Prostate gland (tissue), 2 donors: ENCODE data around the gene DRG2. TPM values are rescaled to one million over a fixed set of nuclear protein-coding genes. Genes with fewer than 3 reads are reported as not detected.

Source experiments
- DNase-seq: peaks from one replicate; pipeline ENCODE4 v3.0.0-alpha.2; 2019; ENCODE audit warnings: low spot score
- H3K27ac ChIP-seq, 2 donors: fragments of 200-600 bp; sonication (generic); 2 replicates each; pipeline ENCODE4 v1.5.1; 2017 to 2019
- H3K27me3 ChIP-seq: fragments of 200-600 bp; sonication (generic); replicated peaks from 2 replicates; pipeline ENCODE4 v1.5.1; 2019; ENCODE audit not compliant: insufficient read depth
- H3K36me3 ChIP-seq, 2 donors: fragments of 200-600 bp; sonication (generic); 1 replicate in 1 of 2; 2 replicates in 1 of 2; pipeline versions ENCODE4 v1.5.1 to v1.8.1; 2017 to 2019
- H3K4me1 ChIP-seq: fragments of 200-600 bp; sonication (generic); replicated peaks from 2 replicates; pipeline ENCODE4 v1.5.1; 2019
- H3K4me3 ChIP-seq, 2 donors: fragments of 200-600 bp; sonication (generic); 2 replicates each; pipeline ENCODE4 v1.5.1; 2017 to 2019
- H3K9me3 ChIP-seq: fragments of 200-600 bp; sonication (generic); 2 replicates; pipeline ENCODE4 v1.5.1; 2017
- POLR2A ChIP-seq: fragments of 450-650 bp; IDR thresholded peaks from one replicate; pipeline ENCODE4 v1.6.1; 2016; ENCODE audit warnings: antibody characterized with exemption, mild to moderate bottlenecking
- POLR2AphosphoS5 ChIP-seq: sonication (generic); formaldehyde crosslinking; IDR thresholded peaks from one replicate; pipeline ENCODE4 v1.6.1; 2017; ENCODE audit warnings: antibody characterized with exemption
- WGBS: methylation state at CpG from one replicate; pipeline ENCODE4 v1.1.5; 2018; 5-methylcytosine and 5-hydroxymethylcytosine counted together
- intact Hi-C: fragments of 100-400 bp; cut with DNase I; formaldehyde crosslinking; loops from one replicate; pipeline ENCODE4 v1.14.2; 2022
- total RNA-seq, 2 donors: library from RNA; depleted of rRNA; stranded (reverse); fragments of >200 nt; gene quantifications; one replicate each; pipeline ENCODE4 v1.1.0, GENCODE V29; 2016
- TF ChIP-seq, protein P1 (sequence below), 4 experiments: fragments of 200-600 bp in 2 of 4; fragments of 450-650 bp in 2 of 4; sonication (generic) in 2 of 4; IDR thresholded peaks; 1 replicate in 3 of 4; 2 replicates in 1 of 4; pipeline ENCODE4 v1.5.1; 2016 to 2019; ENCODE audit warnings: antibody characterized with exemption in 4 of 4, mild to moderate bottlenecking in 2 of 4, moderate library complexity in 2 of 4

The DRG2 gene
- total RNA-seq, 2 donors from 2014 or later: 44.1 to 56.9 TPM

DNA sequence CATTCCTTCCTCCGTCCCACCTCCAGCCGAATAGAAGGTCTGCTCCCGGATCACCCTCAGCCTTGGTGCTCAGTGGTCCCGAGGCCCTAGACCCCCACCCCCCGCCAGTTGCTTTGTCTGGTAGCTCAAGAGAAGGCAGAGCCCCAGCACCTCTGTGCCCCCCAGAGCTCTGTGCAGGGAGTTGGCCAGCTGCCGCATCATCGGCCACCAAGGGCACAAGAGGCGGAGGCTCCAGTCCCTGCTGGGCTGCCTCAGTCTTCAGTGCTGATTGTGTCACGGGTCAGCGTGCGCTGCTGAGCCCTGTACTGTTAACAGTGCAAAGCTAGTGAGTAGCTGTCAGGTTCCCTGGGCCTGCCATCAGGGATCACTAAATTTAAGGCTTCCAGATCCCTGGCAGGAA is 22.2 kb upstream of the DRG2 start:
- TF ChIP-seq POLR2A (no peak), POLR2AphosphoS5 (no peak)
- TF ChIP-seq, protein P1, sequence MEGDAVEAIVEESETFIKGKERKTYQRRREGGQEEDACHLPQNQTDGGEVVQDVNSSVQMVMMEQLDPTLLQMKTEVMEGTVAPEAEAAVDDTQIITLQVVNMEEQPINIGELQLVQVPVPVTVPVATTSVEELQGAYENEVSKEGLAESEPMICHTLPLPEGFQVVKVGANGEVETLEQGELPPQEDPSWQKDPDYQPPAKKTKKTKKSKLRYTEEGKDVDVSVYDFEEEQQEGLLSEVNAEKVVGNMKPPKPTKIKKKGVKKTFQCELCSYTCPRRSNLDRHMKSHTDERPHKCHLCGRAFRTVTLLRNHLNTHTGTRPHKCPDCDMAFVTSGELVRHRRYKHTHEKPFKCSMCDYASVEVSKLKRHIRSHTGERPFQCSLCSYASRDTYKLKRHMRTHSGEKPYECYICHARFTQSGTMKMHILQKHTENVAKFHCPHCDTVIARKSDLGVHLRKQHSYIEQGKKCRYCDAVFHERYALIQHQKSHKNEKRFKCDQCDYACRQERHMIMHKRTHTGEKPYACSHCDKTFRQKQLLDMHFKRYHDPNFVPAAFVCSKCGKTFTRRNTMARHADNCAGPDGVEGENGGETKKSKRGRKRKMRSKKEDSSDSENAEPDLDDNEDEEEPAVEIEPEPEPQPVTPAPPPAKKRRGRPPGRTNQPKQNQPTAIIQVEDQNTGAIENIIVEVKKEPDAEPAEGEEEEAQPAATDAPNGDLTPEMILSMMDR (IDR thresholded peaks at IDR 0.05): no peak
- intact Hi-C loops: no loop called here
- H3K36me3 ChIP-seq: no peaks in the 10 kb centered on the region

GRCh38 chr17:18066866-18067265 is 20.9 kb upstream of the DRG2 start:
- intact Hi-C loops: no loop called here
- WGBS: 94% methylated on average over 4 of the region's 4 CpGs
- DNase-seq: no peak
- Histone ChIP-seq H3K4me1 (no peaks in the 10 kb centered on the region), H3K4me3 (no peak overlapping the region), H3K9me3 (no peaks in the 10 kb centered on the region), H3K27ac (no peak overlapping the region), H3K27me3 (no peaks in the 10 kb centered on the region), H3K36me3 (no peaks in the 10 kb centered on the region)
- no peak for TF ChIP-seq POLR2AphosphoS5
- TF ChIP-seq POLR2A: no peak
- TF ChIP-seq, protein P1 (IDR thresholded peaks at IDR 0.05): no peak

More for the DNA sequence above, 22.2 kb upstream of the DRG2 start:
- Histone ChIP-seq H3K9me3 (no peaks in the 10 kb centered on the region), H3K4me3 (no peak overlapping the region), H3K4me1 (no peaks in the 10 kb centered on the region), H3K27me3 (no peaks in the 10 kb centered on the region), H3K27ac (no peak overlapping the region)
- WGBS: 89% methylated on average over 11 of the region's 11 CpGs
- DNase-seq: no peak

- Histone ChIP-seq H3K4me3 (no peak overlapping the region), H3K36me3 (no peaks in the 10 kb centered on the region), H3K4me1 (no peaks in the 10 kb centered on the region), H3K27me3 (no peaks in the 10 kb centered on the region), H3K27ac (no peak overlapping the region), H3K9me3 (no peaks in the 10 kb centered on the region)
- DNase-seq: no peak
- intact Hi-C loops: no loop called here
- no peak for TF ChIP-seq POLR2AphosphoS5
- TF ChIP-seq, protein P1 (IDR thresholded peaks at IDR 0.05): no peak
- TF ChIP-seq POLR2A: no peak
- WGBS: 98% methylated on average over 2 of the region's 2 CpGs
Measured at GRCh38 chr17:18069101-18069500, 18.6 kb upstream of the DRG2 start.

DNA sequence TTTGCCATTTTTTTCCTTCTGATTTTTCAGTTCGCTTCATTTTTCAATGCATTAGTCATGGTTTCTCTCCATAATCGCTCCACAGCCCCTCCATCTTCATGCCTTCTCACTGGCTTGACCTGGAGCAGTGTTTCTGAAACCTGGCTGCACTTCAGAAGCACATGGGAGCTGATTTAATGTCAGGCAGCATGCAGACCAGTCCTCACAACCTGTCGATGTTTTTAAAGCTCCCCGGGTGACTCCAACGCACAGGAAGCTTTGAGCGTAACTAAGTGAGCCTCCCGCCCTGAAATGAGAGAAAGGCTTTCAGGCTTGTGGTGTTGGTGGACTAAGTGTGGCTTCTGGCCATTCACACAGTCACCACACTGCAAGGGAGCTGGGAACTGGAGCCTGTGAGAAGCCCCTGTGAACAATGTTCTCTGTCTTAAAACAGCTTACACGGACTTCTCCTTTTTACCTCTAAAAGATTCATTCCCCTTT is 16.8 kb upstream of the DRG2 start:
- Histone ChIP-seq H3K27me3 (no peaks in the 10 kb centered on the region), H3K27ac (no peak overlapping the region), H3K9me3 (no peaks in the 10 kb centered on the region), H3K36me3 (no peaks in the 10 kb centered on the region), H3K4me3 (no peak overlapping the region), H3K4me1 (no peaks in the 10 kb centered on the region)
- WGBS: 14% methylated on average over 8 of the region's 8 CpGs
- intact Hi-C loops: no loop called here
- no peak for DNase-seq
- TF ChIP-seq POLR2AphosphoS5: no peak
- TF ChIP-seq POLR2A: no peak
- TF ChIP-seq, protein P1 (IDR thresholded peaks at IDR 0.05): no peak

DNA sequence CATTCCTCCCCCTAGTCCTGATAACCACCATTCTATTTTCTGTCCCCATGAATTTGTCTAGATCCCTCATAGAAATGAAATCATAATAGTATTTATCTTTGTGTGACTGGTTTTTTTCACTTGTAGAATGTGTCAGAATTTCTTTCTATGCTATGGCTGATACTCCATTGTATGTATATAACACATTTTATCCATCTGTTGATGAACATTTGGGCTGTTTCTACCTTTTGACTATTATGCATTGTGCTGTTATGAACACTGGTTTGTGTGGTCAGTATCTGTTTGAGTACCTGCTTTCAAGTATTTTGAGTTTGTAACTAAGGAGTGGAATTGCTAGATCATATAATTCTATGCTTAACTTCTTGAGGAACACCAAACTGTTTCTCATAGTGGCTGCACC is 16.0 kb upstream of the DRG2 start:
- Histone ChIP-seq H3K9me3 (no peaks in the 10 kb centered on the region), H3K27me3 (no peaks in the 10 kb centered on the region), H3K27ac (no peak overlapping the region), H3K4me3 (no peak overlapping the region), H3K4me1 (no peaks in the 10 kb centered on the region), H3K36me3 (no peaks in the 10 kb centered on the region)
- TF ChIP-seq, protein P1 (IDR thresholded peaks at IDR 0.05): no peak
- no peak for TF ChIP-seq POLR2AphosphoS5
- TF ChIP-seq POLR2A: no peak
- intact Hi-C loops: no loop called here
- no peak for DNase-seq
